Right atrium auricular region (tissue), 2 donors: Measurements from ENCODE around the gene QSOX1. TPM values are rescaled to one million over a fixed set of nuclear protein-coding genes. Genes with fewer than 3 reads are reported as not detected.
A peak's percentile ranks its signal among the peaks of the same experiment; 100 is the strongest.

Experiments
- DNase-seq: peaks from one replicate; pipeline ENCODE4 v3.0.0-alpha.2; 2019; ENCODE audit warnings: low spot score
- H3K27ac ChIP-seq, 2 donors: fragments of 200-600 bp; sonication (generic); 1 replicate in 1 of 2; 2 replicates in 1 of 2; pipeline ENCODE4 v1.5.1; 2016 to 2019
- H3K27me3 ChIP-seq, 2 donors: fragments of 200-600 bp; sonication (generic); one replicate each; pipeline versions ENCODE4 v1.5.1 to v1.6.0; 2017 to 2019
- H3K36me3 ChIP-seq: fragments of 200-600 bp; sonication (generic); one replicate; pipeline ENCODE4 v1.5.1; 2016
- H3K4me1 ChIP-seq, 2 donors: fragments of 200-600 bp; sonication (generic); one replicate each; pipeline versions ENCODE4 v1.5.1 to v1.6.0; 2017 to 2019
- H3K4me3 ChIP-seq, 2 donors: fragments of 200-600 bp; sonication (generic); 1 replicate in 1 of 2; 2 replicates in 1 of 2; pipeline ENCODE4 v1.5.1; 2017 to 2019; ENCODE audit warnings: mild to moderate bottlenecking in 1 of 2, moderate library complexity in 1 of 2
- H3K9me3 ChIP-seq, 2 donors: fragments of 200-600 bp; sonication (generic); one replicate each; pipeline ENCODE4 v1.5.1; 2019
- total RNA-seq, 2 donors: library from RNA; depleted of rRNA; stranded (reverse); fragments of >200 nt; gene quantifications; one replicate each; pipeline ENCODE4 v1.1.0, GENCODE V29; 2016
- TF ChIP-seq, protein P1 (sequence below), 2 donors: fragments of 200-600 bp; sonication (generic); IDR thresholded peaks; one replicate each; pipeline ENCODE4 v1.5.1; 2019; ENCODE audit warnings: antibody characterized with exemption in 2 of 2

QSOX1 gene
- total RNA-seq, 2 donors from 2014 or later, result 199 to 332 TPM

DNA sequence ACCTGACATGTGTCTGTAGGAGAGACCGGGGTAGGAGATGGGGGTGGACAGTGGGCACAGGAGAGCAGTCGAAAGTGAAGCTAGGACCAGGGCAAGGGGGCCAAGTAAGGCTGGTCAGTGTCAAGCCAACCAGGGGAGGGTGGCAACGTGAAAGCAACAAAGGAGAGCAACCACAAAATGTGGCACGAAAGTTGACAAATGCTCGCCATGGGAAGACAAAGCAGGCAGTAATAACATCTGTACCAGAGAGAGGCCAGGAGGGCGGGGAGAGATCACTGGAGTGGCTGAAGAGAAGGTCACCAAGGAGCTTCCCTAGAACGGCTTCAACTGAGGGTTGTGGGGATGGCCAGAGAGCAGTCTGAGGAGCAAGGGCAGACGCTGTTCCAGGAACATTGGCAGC is 17.0 kb downstream of the QSOX1 start:
- TF ChIP-seq, protein P1, sequence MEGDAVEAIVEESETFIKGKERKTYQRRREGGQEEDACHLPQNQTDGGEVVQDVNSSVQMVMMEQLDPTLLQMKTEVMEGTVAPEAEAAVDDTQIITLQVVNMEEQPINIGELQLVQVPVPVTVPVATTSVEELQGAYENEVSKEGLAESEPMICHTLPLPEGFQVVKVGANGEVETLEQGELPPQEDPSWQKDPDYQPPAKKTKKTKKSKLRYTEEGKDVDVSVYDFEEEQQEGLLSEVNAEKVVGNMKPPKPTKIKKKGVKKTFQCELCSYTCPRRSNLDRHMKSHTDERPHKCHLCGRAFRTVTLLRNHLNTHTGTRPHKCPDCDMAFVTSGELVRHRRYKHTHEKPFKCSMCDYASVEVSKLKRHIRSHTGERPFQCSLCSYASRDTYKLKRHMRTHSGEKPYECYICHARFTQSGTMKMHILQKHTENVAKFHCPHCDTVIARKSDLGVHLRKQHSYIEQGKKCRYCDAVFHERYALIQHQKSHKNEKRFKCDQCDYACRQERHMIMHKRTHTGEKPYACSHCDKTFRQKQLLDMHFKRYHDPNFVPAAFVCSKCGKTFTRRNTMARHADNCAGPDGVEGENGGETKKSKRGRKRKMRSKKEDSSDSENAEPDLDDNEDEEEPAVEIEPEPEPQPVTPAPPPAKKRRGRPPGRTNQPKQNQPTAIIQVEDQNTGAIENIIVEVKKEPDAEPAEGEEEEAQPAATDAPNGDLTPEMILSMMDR (IDR thresholded peaks at IDR 0.05), result no peak
- no peak for DNase-seq

DNA sequence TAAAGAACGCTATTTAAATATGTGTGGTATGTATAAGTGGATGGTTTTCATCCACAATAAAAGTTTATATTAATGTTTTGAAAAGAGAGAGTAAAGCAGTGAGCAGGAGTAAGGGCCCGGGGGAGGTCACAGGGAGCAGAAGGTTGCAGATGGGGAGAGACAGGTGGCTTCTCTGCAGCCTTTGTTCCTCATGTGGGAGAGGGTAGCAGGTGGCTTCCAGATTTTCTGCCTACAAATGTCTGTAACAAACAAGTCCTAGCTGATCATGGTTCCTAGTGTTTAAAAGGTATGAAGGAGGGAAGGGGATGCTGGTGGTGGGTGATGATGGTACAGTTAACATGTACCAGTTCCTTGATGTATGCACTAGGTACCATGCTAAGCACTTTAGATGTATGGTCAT is 18.8 kb downstream of the QSOX1 start:
- H3K27ac ChIP-seq, result peak overlapping the region; percentile 83 to 93
- DNase-seq, result no peak
- H3K36me3 ChIP-seq, result peaks cover 7% of the 10 kb centered on the region
- no peaks in the 10 kb centered on the region for H3K9me3 ChIP-seq
- no peak overlapping the region for H3K4me3 ChIP-seq
- TF ChIP-seq, protein P1 (IDR thresholded peaks at IDR 0.05), result no peak
- H3K27me3 ChIP-seq, result no peaks in the 10 kb centered on the region
- peaks cover 0 to 55% of the 10 kb centered on the region in 2 donors for H3K4me1 ChIP-seq

More for the DNA sequence above, 17.0 kb downstream of the QSOX1 start:
- H3K36me3 ChIP-seq, result peaks cover 7% of the 10 kb centered on the region
- peaks cover 0 to 73% of the 10 kb centered on the region in 2 donors for H3K4me1 ChIP-seq
- H3K4me3 ChIP-seq, result no peak overlapping the region
- no peaks in the 10 kb centered on the region for H3K9me3 ChIP-seq
- peak overlapping the region in 1 of 2 donors; percentile 83 for H3K27ac ChIP-seq
- no peaks in the 10 kb centered on the region for H3K27me3 ChIP-seq

DNA sequence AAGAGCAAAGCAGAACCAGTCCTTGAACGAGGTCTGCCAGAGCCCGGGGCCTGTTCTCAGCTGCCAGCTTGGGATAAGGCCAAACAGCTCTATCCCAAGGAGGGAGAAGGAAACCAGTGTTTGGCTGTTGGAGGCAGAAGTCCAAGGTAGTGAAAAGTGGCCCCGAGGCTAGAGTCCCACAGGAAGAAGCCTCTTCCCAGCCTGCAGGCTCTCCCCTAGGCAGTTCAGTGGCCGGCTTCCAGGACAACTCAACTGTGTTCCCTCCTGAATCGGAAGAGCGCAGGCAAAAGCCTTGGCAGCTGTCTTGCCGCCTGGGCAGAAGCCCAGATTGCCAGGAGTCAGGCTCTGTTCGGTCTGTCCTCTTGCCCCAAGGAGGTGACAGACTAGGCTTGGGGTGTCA is 19.3 kb downstream of the QSOX1 start:
- peak overlapping the region; percentile 83 to 93 for H3K27ac ChIP-seq
- H3K4me3 ChIP-seq, result no peak overlapping the region
- H3K36me3 ChIP-seq, result peaks cover 2% of the 10 kb centered on the region
- H3K9me3 ChIP-seq, result no peaks in the 10 kb centered on the region
- no peaks in the 10 kb centered on the region for H3K27me3 ChIP-seq
- peak; percentile 87 for DNase-seq
- peaks cover 0 to 51% of the 10 kb centered on the region in 2 donors for H3K4me1 ChIP-seq
- TF ChIP-seq, protein P1 (IDR thresholded peaks at IDR 0.05), result no peak

DNA sequence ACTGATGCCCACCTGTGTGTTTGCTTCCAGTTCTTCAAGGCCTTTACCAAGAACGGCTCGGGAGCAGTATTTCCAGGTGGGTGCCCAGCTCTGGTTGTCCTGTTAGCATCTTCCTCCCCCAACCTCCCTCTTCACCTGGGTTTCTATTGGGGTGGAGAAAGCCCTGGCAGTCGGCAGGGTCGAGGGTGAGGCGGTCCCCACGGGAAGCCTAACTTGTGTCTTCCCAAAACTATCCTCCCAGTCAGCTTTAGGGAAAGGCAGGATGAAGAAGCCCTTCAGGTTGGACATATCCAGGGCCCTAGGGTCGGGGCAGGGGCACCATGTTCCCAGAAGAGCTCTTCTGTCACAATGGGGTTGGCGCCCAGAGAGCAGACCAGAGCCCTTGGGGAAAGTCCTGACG is 20.6 kb downstream of the QSOX1 start:
- Histone ChIP-seq H3K27me3 (no peaks in the 10 kb centered on the region), H3K4me3 (no peak overlapping the region), H3K36me3 (peaks cover 7% of the 10 kb centered on the region), H3K9me3 (no peaks in the 10 kb centered on the region), H3K27ac (peak overlapping the region; percentile 83 to 93), H3K4me1 (peaks cover 0 to 38% of the 10 kb centered on the region in 2 donors)
- DNase-seq, result no peak
- TF ChIP-seq, protein P1 (IDR thresholded peaks at IDR 0.05), result no peak

DNA sequence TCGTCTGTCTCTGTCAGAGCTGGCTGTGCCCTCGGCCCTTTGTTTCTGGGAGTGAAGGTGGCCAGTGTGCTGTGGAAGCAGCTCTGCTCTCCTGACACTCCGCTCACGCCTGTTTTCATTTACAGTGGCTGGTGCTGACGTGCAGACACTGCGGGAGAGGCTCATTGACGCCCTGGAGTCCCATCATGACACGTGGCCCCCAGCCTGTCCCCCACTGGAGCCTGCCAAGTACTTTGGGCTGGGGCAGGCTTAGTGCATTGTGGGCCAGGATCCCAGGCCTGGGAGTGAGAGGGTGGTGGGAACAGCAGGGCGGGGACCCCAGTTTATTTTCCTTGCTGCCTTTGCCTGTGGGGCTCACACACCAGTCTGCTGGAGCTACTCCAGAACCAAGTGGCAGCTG is 21.1 kb downstream of the QSOX1 start:
- DNase-seq, result peak; percentile 69
- peaks cover 7% of the 10 kb centered on the region for H3K36me3 ChIP-seq
- H3K27ac ChIP-seq, result peak overlapping the region; percentile 83 to 93
- TF ChIP-seq, protein P1 (IDR thresholded peaks at IDR 0.05), result no peak
- no peaks in the 10 kb centered on the region for H3K27me3 ChIP-seq
- H3K4me1 ChIP-seq, result peaks cover 0 to 32% of the 10 kb centered on the region in 2 donors
- H3K4me3 ChIP-seq, result no peak overlapping the region
- no peaks in the 10 kb centered on the region for H3K9me3 ChIP-seq

DNA sequence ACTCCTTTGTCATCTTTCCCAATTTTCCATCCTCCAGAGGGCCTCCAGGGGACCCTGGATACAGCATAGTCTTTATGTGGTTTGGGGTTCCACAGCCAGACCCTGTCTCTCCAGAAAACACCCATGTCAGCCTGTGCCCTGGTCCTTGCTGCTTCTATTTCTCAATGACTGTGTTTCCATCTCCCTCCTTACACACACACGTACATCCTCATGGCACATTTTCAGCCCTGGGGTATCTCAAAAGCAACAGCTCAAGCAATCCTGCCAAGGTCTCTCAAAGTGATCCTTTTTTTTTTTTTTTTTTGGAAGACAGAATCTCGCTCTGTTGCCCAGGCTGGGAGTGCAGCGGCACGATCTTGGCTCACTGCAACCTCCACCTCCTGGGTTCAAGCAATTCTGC is 22.3 kb downstream of the QSOX1 start:
- TF ChIP-seq, protein P1 (IDR thresholded peaks at IDR 0.05), result no peak
- no peak for DNase-seq

More for the DNA sequence above, 22.3 kb downstream of the QSOX1 start:
- peaks cover 15% of the 10 kb centered on the region for H3K36me3 ChIP-seq
- H3K4me1 ChIP-seq, result peaks cover 0 to 32% of the 10 kb centered on the region in 2 donors
- peak overlapping the region in 1 of 2 donors; percentile 83 for H3K27ac ChIP-seq
- no peaks in the 10 kb centered on the region for H3K9me3 ChIP-seq
- H3K4me3 ChIP-seq, result no peak overlapping the region
- no peaks in the 10 kb centered on the region for H3K27me3 ChIP-seq
